Panc1 (cell line): ENCODE measurements around the gene LRSAM1. TPM values are rescaled to one million over a fixed set of nuclear protein-coding genes. Genes with fewer than 3 reads are reported as not detected.

Experiments used
- ATAC-seq: fragments of 200-7000 bp; cut with Tn5 transposase; 2 replicates; pipeline ENCODE4 v1.9.1; 2020; ENCODE audit warnings: mild to moderate bottlenecking, moderate library complexity
- BruUV-seq: library from RNA; stranded (reverse); fragments of 400-500 nt; replicated peaks from 2 replicates; lab custom pipeline; 2021; lab: Mats Ljungman, UMichigan
- CTCF ChIA-PET: fragments of 300-600 bp; sonication (Branson Sonifier 250); formaldehyde crosslinking; loops from one replicate; lab custom pipeline; 2022; ENCODE audit warnings: antibody characterized with exemption; lab: Charles Lee
- POLR2A ChIA-PET: fragments of 300-600 bp; sonication (Branson Sonifier 250); formaldehyde crosslinking; loops from one replicate; lab custom pipeline; 2022; ENCODE audit warnings: antibody characterized with exemption; lab: Charles Lee
- DNase-seq: peaks from one replicate; pipeline ENCODE4 v3.0.0-alpha.2; 2010; ENCODE audit warnings: low read depth, low spot score
- H3K27ac ChIP-seq: 2 replicates; pipeline ENCODE4 v1.5.1; 2011; ENCODE audit warnings: mild to moderate bottlenecking, low read length, inconsistent platforms
- H3K27me3 ChIP-seq: fragments of 200-500 bp; sonication (Bioruptor generic); 2 replicates; pipeline ENCODE4 v1.6.0; 2014; ENCODE audit warnings: low read length, inconsistent platforms; ENCODE audit not compliant: control insufficient read depth, insufficient read depth
- H3K36me3 ChIP-seq: fragments of 200-500 bp; sonication (Bioruptor generic); 2 replicates; pipeline ENCODE4 v1.5.1; 2014; ENCODE audit warnings: inconsistent platforms, mild to moderate bottlenecking, low read length, moderate library complexity; ENCODE audit not compliant: control insufficient read depth, insufficient read depth
- H3K4me1 ChIP-seq: 2 replicates; pipeline ENCODE4 v1.5.1; 2011; ENCODE audit warnings: inconsistent platforms, mild to moderate bottlenecking, low read length, moderate library complexity; ENCODE audit not compliant: control insufficient read depth, insufficient read depth
- H3K4me3 ChIP-seq, 2 experiments: 2 replicates each; pipeline ENCODE4 v1.5.1; 2011 to 2012; ENCODE audit warnings: low read depth in 2 of 2, low read length in 2 of 2, mild to moderate bottlenecking in 2 of 2, inconsistent platforms in 1 of 2, moderate library complexity in 1 of 2
- H3K9me3 ChIP-seq: fragments of 200-500 bp; sonication (Bioruptor generic); 2 replicates; pipeline ENCODE4 v1.5.1; 2014; ENCODE audit warnings: low read depth, mild to moderate bottlenecking, inconsistent platforms, low read length, moderate library complexity; ENCODE audit not compliant: control insufficient read depth, insufficient read depth
- CTCF ChIP-seq: fragments of 450-650 bp; IDR thresholded peaks from 2 replicates; pipeline ENCODE4 v1.5.1; 2017; ENCODE audit warnings: mild to moderate bottlenecking
- POLR2AphosphoS5 ChIP-seq: IDR thresholded peaks from 2 replicates; pipeline ENCODE4 v1.6.1; 2012; ENCODE audit warnings: mild to moderate bottlenecking, low read depth, low read length, moderate library complexity
- REST ChIP-seq, 2 experiments: IDR thresholded peaks; 2 replicates each; pipeline ENCODE4 v1.6.1; 2011 to 2012; ENCODE audit warnings: low read depth in 2 of 2, control low read depth in 1 of 2, low read length in 1 of 2, mild to moderate bottlenecking in 1 of 2, moderate library complexity in 1 of 2; ENCODE audit not compliant: insufficient read depth in 1 of 2
- SIN3A ChIP-seq: IDR thresholded peaks from 2 replicates; pipeline ENCODE4 v1.6.1; 2012; ENCODE audit warnings: low read depth, mild to moderate bottlenecking, low read length, moderate library complexity, borderline replicate concordance; ENCODE audit not compliant: insufficient read depth
- TCF7L2 ChIP-seq: IDR thresholded peaks from 2 replicates; pipeline ENCODE4 v1.6.1; 2011; ENCODE audit warnings: mild to moderate bottlenecking, low read depth, low read length, inconsistent platforms
- in situ Hi-C: cut with HindIII; loops from 2 replicates; pipeline ENCODE4 v1.10.0; 2016; ENCODE audit warnings: low sequenced_read_pairs, low pct_unique_long_range_greater_than_20kb
- intact Hi-C: fragments of 100-400 bp; cut with micrococcal nuclease; formaldehyde crosslinking; loops from one replicate; pipeline ENCODE4 v1.10.0; 2022; ENCODE audit not compliant: unreplicated experiment
- total RNA-seq: library from RNA; stranded (reverse); gene quantifications from one replicate; pipeline ENCODE4 v1.2.1, GENCODE V29; 2021; ENCODE audit not compliant: unreplicated experiment

The LRSAM1 gene
- total RNA-seq, 1 experiment from 2014 or later: 15.4 TPM

- in situ Hi-C loops (no loop called here), intact Hi-C loops (no loop called here)
- peaks cover 5% of the 10 kb centered on the region; the same call in 1 of the 2 replicates for H3K9me3 ChIP-seq
- H3K27ac ChIP-seq: peak overlapping the region; percentile 41; the same call in 1 of the 2 replicates
- H3K36me3 ChIP-seq: peaks cover 25% of the 10 kb centered on the region
- BruUV-seq: no TSS peak
- peaks cover 14% of the 10 kb centered on the region for H3K4me1 ChIP-seq
- ChIA-PET CTCF (no interaction called here), POLR2A (no interaction called here)
- H3K27me3 ChIP-seq: no peaks in the 10 kb centered on the region
- TF ChIP-seq SIN3A (no peak), CTCF (no peak), POLR2AphosphoS5 (no peak), TCF7L2 (no peak), REST (IDR thresholded peaks at IDR 0.05; ENCODE audit: insufficient read depth in 1 of 2, low read depth in 2 of 2, low read length in 1 of 2) (no peak)
- no peak for DNase-seq
- no peak overlapping the region for H3K4me3 ChIP-seq
- ATAC-seq: no peak; the same call in 1 of the 2 replicates
These were observed 4.4 kb upstream of the LRSAM1 start for GRCh38 chr9:127446713-127447415.

DNA sequence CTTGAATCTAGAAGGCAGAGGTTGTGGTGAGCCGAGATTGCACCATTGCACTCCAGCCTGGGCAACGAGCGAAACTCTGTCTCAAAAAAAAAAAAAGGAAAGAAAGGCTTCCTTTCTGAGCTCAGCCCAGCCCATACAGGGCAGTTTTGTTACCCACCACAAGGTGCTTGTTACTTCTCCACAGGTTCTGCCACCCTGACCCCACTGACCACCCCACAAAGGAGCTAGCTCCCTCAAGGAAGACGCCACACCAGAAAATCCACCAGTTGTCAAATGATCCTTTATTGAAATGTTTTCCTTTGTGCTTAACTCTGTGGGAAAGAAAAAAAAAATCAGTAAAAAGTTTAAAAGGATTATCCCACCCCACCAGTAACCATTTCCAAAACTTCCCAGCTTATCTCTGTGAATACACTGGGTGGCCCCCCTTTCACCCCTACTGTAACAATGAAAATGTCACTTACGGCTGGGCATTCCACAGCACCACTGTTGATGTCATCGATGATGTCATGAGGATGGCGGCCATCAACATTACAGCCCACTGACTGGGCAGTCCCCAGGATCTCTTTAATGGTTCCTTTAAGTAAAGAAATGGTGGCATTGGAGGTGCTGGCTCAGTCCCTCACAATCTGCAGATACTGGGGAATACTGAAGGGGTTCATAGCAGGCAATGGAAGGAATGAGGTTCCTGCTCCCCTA is 3.7 kb upstream of the LRSAM1 start:
- POLR2A ChIA-PET: no interaction called here
- ATAC-seq (no peak), DNase-seq (no peak)
- intact Hi-C loops: no loop called here
- in situ Hi-C loops: no loop called here
- Histone ChIP-seq H3K27ac (no peak overlapping the region; the same call in 1 of the 2 replicates), H3K27me3 (no peaks in the 10 kb centered on the region), H3K4me3 (no peak overlapping the region), H3K4me1 (peaks cover 17% of the 10 kb centered on the region), H3K36me3 (peaks cover 25% of the 10 kb centered on the region), H3K9me3 (peaks cover 5% of the 10 kb centered on the region; the same call in 1 of the 2 replicates)
- BruUV-seq: no TSS peak
- TF ChIP-seq SIN3A (no peak), REST (IDR thresholded peaks at IDR 0.05; ENCODE audit: insufficient read depth in 1 of 2, low read depth in 2 of 2, low read length in 1 of 2) (no peak), CTCF (no peak), TCF7L2 (no peak), POLR2AphosphoS5 (no peak)
- CTCF ChIA-PET: no interaction called here
